ENCODE measurements around the gene NME1. TPM values are rescaled to one million over a fixed set of nuclear protein-coding genes. Genes with fewer than 3 reads are reported as not detected.

NME1 gene
- total RNA-seq, 2 experiments from 2014 or later, result 296 to 301 TPM

GRCh38 chr17:51149163-51149562 lies 4.2 kb upstream of the NME1 start:
- TF ChIP-seq, protein P1, sequence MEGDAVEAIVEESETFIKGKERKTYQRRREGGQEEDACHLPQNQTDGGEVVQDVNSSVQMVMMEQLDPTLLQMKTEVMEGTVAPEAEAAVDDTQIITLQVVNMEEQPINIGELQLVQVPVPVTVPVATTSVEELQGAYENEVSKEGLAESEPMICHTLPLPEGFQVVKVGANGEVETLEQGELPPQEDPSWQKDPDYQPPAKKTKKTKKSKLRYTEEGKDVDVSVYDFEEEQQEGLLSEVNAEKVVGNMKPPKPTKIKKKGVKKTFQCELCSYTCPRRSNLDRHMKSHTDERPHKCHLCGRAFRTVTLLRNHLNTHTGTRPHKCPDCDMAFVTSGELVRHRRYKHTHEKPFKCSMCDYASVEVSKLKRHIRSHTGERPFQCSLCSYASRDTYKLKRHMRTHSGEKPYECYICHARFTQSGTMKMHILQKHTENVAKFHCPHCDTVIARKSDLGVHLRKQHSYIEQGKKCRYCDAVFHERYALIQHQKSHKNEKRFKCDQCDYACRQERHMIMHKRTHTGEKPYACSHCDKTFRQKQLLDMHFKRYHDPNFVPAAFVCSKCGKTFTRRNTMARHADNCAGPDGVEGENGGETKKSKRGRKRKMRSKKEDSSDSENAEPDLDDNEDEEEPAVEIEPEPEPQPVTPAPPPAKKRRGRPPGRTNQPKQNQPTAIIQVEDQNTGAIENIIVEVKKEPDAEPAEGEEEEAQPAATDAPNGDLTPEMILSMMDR (IDR thresholded peaks at IDR 0.05), result no peak
- CTCF ChIA-PET, result interaction anchor here (2.1 kb wide), 1 partner anchor 149 kb away, joined by 8 read pairs; no protein-coding TSS in a partner anchor
- POLR2A ChIA-PET, result no interaction called here
- H3K4me1 Mint-ChIP-seq (ENCODE audit: low read depth), result peaks cover 15% of the 10 kb centered on the region
- no peaks in the 10 kb centered on the region for H3K9me3 Mint-ChIP-seq
- no peaks in the 10 kb centered on the region for H3K36me3 Mint-ChIP-seq (ENCODE audit: low read depth)
- intact Hi-C loops (cut with micrococcal nuclease), result no loop called here
- ATAC-seq (no peak), DNase-seq (no peak)
- H3K4me3 Mint-ChIP-seq, result no peak overlapping the region
- no peak overlapping the region for H3K27ac Mint-ChIP-seq
- H3K27me3 Mint-ChIP-seq, result no peaks in the 10 kb centered on the region

DNA sequence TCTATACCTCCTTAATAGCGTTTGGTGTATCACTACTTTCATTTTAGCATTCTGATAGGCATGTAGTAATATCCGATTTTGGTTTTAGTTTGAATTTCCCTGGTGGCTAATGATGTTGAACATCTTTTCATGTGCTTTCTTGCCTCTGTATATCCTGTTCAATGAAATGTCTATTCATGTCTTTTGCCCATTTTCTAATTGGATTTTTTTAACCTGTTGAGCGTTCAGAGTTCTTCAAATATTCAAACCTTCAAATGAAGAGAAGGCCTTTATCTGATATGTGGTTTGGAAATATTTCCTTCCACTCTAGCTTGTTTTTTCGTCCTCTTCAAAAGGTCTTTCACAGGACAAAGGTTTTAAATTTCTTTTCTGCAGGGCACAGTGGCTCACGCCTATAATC lies 2.4 kb upstream of the NME1 start:
- no peak for ATAC-seq
- DNase-seq, result no peak
- ChIA-PET CTCF (no interaction called here), POLR2A (no interaction called here)
- Mint-ChIP-seq H3K36me3 (ENCODE audit: low read depth) (no peaks in the 10 kb centered on the region), H3K27ac (no peak overlapping the region), H3K4me1 (ENCODE audit: low read depth) (peaks cover 22% of the 10 kb centered on the region), H3K4me3 (no peak overlapping the region), H3K27me3 (no peaks in the 10 kb centered on the region), H3K9me3 (no peaks in the 10 kb centered on the region)
- intact Hi-C loops (cut with micrococcal nuclease), result loop anchor here (5.0 to 10.0 kb wide), 2 partner anchors 149 to 286 kb away; partner anchors contain the start of gene TOB1
- TF ChIP-seq, protein P1 (IDR thresholded peaks at IDR 0.05), result no peak

GRCh38 chr17:51152766-51153209 lies 571 bp upstream of the NME1 start:
- Mint-ChIP-seq H3K27ac (no peak overlapping the region), H3K27me3 (no peaks in the 10 kb centered on the region), H3K4me3 (no peak overlapping the region), H3K9me3 (no peaks in the 10 kb centered on the region), H3K36me3 (ENCODE audit: low read depth) (peaks cover 14% of the 10 kb centered on the region), H3K4me1 (ENCODE audit: low read depth) (peaks cover 17% of the 10 kb centered on the region)
- TF ChIP-seq, protein P1 (IDR thresholded peaks at IDR 0.05), result no peak
- CTCF ChIA-PET, result interaction anchor here (0.7 to 6.4 kb wide), 33 partner anchors 9 to 368 kb away, joined by 3 to 145 read pairs (median 4); partner anchors contain the start of genes NME2 and SPAG9
- ATAC-seq, result no peak
- intact Hi-C loops (cut with micrococcal nuclease), result loop anchor here (5.0 to 10.0 kb wide), 2 partner anchors 150 to 288 kb away; partner anchors contain the start of gene TOB1
- POLR2A ChIA-PET, result interaction anchor here (0.6 to 6.2 kb wide), 17 partner anchors 11 to 1826 kb away, joined by 3 to 71 read pairs (median 4); partner anchors contain the start of genes NME2 and SPAG9
- no peak for DNase-seq

- no peak overlapping the region for H3K27ac Mint-ChIP-seq
- peaks cover 23% of the 10 kb centered on the region for H3K36me3 Mint-ChIP-seq (ENCODE audit: low read depth)
- TF ChIP-seq, protein P1 (IDR thresholded peaks at IDR 0.05), result no peak
- ChIA-PET CTCF (interaction anchor here (0.9 to 6.4 kb wide), 8 partner anchors 8 to 369 kb away, joined by 3 to 145 read pairs (median 5); no protein-coding TSS in a partner anchor), POLR2A (interaction anchor here (1.3 to 6.2 kb wide), 6 partner anchors 10 to 155 kb away, joined by 3 to 71 read pairs (median 13); partner anchors contain the start of genes NME2 and SPAG9)
- H3K9me3 Mint-ChIP-seq, result no peaks in the 10 kb centered on the region
- peaks cover 20% of the 10 kb centered on the region for H3K4me1 Mint-ChIP-seq (ENCODE audit: low read depth)
- DNase-seq (no peak), ATAC-seq (no peak)
- intact Hi-C loops (cut with micrococcal nuclease), result loop anchor here (5.0 to 10.0 kb wide), 2 partner anchors 152 to 289 kb away; partner anchors contain the start of gene TOB1
- no peak overlapping the region for H3K4me3 Mint-ChIP-seq
- no peaks in the 10 kb centered on the region for H3K27me3 Mint-ChIP-seq
These were observed 817 bp downstream of the NME1 start for GRCh38 chr17:51154176-51154575.

GRCh38 chr17:51155416-51155815 lies 2.1 kb downstream of the NME1 start:
- Mint-ChIP-seq H3K36me3 (ENCODE audit: low read depth) (peaks cover 31% of the 10 kb centered on the region), H3K4me3 (no peak overlapping the region)
- no peak for DNase-seq

More at GRCh38 chr17:51155416-51155815, 2.1 kb downstream of the NME1 start:
- Mint-ChIP-seq H3K27ac (no peak overlapping the region), H3K9me3 (no peaks in the 10 kb centered on the region), H3K27me3 (no peaks in the 10 kb centered on the region), H3K4me1 (ENCODE audit: low read depth) (peaks cover 24% of the 10 kb centered on the region)
- ATAC-seq, result no peak
- intact Hi-C loops (cut with micrococcal nuclease), result loop anchor here (10.0 kb wide), 1 partner anchor 291 kb away; the partner anchor contains the start of gene TOB1
- TF ChIP-seq, protein P1 (IDR thresholded peaks at IDR 0.05), result no peak
- ChIA-PET CTCF (interaction anchor here (1.0 to 6.4 kb wide), 4 partner anchors 13 to 153 kb away, joined by 3 to 145 read pairs (median 3); no protein-coding TSS in a partner anchor), POLR2A (interaction anchor here (1.0 to 6.2 kb wide), 2 partner anchors 9 to 35 kb away, joined by 3 to 71 read pairs; partner anchors contain the start of genes NME2 and SPAG9)
